Esophagus muscularis mucosa (tissue), 3 donors: ENCODE measurements around the gene GALNT2.

Experiments
- POLR2AphosphoS5 ChIP-seq, 2 donors: sonication (generic); formaldehyde crosslinking; IDR thresholded peaks; one replicate each; pipeline ENCODE4 v1.6.1; 2017; ENCODE audit warnings: antibody characterized with exemption in 2 of 2
- TF ChIP-seq, protein P1 (sequence below), 3 experiments: fragments of 200-600 bp in 2 of 3; fragments of 450-650 bp in 1 of 3; sonication (generic) in 2 of 3; IDR thresholded peaks; one replicate each; pipeline ENCODE4 v1.5.1; 2017 to 2019; ENCODE audit warnings: antibody characterized with exemption in 3 of 3, mild to moderate bottlenecking in 2 of 3, moderate library complexity in 1 of 3

DNA sequence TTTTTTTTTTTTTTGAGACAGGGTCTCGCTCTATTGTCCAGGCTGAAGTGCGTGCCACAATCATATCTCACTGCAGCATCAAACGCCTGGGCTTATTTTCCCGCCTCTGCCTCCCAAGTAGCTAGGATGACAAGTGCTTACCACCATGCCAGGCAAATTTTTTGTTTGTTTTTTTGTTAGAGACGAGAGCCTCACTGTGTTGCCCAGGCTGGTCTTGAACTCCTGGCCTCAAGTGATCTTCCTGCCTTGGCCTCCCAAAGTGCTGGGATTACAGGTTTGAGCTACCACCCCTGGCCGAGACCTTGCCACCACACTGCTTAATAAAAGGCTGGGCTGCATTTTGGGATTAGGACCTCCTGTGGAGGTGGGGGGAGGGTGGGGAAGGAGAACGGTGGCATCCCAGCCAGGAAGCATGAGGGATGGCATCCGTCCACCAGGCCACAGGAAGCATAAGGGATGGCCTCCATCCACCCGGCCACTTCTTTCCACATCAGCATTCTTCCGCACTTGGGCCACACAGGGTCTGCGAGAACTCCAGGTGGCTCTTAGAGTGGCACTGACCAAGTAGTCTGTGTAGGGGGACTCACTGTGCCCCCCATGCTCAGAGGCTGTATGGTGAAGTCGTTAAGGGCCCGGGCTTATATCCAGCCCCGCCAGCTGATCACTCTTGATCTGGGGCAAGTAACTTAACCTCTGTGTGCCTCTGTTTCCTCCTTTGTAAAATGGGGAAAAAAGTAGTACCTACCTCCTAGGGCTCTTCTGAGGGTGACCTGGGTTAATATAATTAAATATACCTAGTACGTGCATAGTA, 75.0 kb downstream of the GALNT2 start:
- TF ChIP-seq, protein P1, sequence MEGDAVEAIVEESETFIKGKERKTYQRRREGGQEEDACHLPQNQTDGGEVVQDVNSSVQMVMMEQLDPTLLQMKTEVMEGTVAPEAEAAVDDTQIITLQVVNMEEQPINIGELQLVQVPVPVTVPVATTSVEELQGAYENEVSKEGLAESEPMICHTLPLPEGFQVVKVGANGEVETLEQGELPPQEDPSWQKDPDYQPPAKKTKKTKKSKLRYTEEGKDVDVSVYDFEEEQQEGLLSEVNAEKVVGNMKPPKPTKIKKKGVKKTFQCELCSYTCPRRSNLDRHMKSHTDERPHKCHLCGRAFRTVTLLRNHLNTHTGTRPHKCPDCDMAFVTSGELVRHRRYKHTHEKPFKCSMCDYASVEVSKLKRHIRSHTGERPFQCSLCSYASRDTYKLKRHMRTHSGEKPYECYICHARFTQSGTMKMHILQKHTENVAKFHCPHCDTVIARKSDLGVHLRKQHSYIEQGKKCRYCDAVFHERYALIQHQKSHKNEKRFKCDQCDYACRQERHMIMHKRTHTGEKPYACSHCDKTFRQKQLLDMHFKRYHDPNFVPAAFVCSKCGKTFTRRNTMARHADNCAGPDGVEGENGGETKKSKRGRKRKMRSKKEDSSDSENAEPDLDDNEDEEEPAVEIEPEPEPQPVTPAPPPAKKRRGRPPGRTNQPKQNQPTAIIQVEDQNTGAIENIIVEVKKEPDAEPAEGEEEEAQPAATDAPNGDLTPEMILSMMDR (IDR thresholded peaks at IDR 0.05) = no peak
- no peak for TF ChIP-seq POLR2AphosphoS5 (IDR thresholded peaks at IDR 0.05)
